ENCODE results near the gene PEPD.

DNA sequence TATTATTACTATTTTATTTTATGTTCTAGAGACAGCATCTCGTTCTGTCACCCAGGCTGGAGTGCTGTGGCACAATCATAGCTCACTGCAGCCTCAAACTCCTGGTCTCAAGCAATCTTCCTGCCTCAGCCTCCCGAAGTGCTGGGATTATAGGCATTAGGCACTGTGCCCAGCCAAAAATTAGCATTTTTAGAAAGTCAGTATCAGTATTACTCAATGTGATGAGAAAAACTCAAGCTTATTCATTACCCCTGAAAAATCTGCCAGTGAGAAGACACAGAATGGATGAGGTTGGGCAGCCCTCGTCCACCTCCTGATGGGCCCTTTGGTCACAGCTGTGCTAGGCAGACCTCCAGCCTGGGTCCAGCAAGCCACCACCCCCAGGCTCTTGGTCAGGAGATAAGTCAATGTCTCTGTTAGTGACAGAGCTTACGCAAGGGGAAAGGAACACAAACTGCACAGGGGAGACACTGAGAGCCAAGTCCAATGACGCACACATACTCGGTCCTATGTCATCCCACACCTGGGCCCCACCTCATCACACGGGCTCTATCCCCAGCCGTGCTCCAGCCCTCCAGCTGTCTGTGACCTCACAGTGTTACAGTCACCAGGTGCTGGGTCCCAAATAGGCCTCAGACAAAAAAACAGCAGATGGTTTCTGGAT, 19.8 kb downstream of the PEPD start:
- TF ChIP-seq, protein P1, sequence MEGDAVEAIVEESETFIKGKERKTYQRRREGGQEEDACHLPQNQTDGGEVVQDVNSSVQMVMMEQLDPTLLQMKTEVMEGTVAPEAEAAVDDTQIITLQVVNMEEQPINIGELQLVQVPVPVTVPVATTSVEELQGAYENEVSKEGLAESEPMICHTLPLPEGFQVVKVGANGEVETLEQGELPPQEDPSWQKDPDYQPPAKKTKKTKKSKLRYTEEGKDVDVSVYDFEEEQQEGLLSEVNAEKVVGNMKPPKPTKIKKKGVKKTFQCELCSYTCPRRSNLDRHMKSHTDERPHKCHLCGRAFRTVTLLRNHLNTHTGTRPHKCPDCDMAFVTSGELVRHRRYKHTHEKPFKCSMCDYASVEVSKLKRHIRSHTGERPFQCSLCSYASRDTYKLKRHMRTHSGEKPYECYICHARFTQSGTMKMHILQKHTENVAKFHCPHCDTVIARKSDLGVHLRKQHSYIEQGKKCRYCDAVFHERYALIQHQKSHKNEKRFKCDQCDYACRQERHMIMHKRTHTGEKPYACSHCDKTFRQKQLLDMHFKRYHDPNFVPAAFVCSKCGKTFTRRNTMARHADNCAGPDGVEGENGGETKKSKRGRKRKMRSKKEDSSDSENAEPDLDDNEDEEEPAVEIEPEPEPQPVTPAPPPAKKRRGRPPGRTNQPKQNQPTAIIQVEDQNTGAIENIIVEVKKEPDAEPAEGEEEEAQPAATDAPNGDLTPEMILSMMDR (IDR thresholded peaks at IDR 0.05; ENCODE audit: poor library complexity): no peak
- no peak for TF ChIP-seq EZH2 (IDR thresholded peaks at IDR 0.05; ENCODE audit: borderline replicate concordance)

Data from hepatocyte (in vitro differentiated cells).